Right atrium auricular region (tissue), 2 donors: ENCODE results near the gene FOXP1. TPM values are rescaled to one million over a fixed set of nuclear protein-coding genes. Genes with fewer than 3 reads are reported as not detected.

Experiments used
- DNase-seq: peaks from one replicate; pipeline ENCODE4 v3.0.0-alpha.2; 2019; ENCODE audit warnings: low spot score
- H3K27ac ChIP-seq, 2 donors: fragments of 200-600 bp; sonication (generic); 1 replicate in 1 of 2; 2 replicates in 1 of 2; pipeline ENCODE4 v1.5.1; 2016 to 2019
- H3K27me3 ChIP-seq, 2 donors: fragments of 200-600 bp; sonication (generic); one replicate each; pipeline versions ENCODE4 v1.5.1 to v1.6.0; 2017 to 2019
- H3K36me3 ChIP-seq: fragments of 200-600 bp; sonication (generic); one replicate; pipeline ENCODE4 v1.5.1; 2016
- H3K4me1 ChIP-seq, 2 donors: fragments of 200-600 bp; sonication (generic); one replicate each; pipeline versions ENCODE4 v1.5.1 to v1.6.0; 2017 to 2019
- H3K4me3 ChIP-seq, 2 donors: fragments of 200-600 bp; sonication (generic); 1 replicate in 1 of 2; 2 replicates in 1 of 2; pipeline ENCODE4 v1.5.1; 2017 to 2019; ENCODE audit warnings: mild to moderate bottlenecking in 1 of 2, moderate library complexity in 1 of 2
- H3K9me3 ChIP-seq, 2 donors: fragments of 200-600 bp; sonication (generic); one replicate each; pipeline ENCODE4 v1.5.1; 2019
- CTCF ChIP-seq, 2 donors: fragments of 200-600 bp; sonication (generic); IDR thresholded peaks; one replicate each; pipeline ENCODE4 v1.5.1; 2019; ENCODE audit warnings: antibody characterized with exemption in 2 of 2
- total RNA-seq, 2 donors: library from RNA; depleted of rRNA; stranded (reverse); fragments of >200 nt; gene quantifications; one replicate each; pipeline ENCODE4 v1.1.0, GENCODE V29; 2016

Gene FOXP1
- total RNA-seq, 2 donors from 2014 or later: 39.2 to 59.0 TPM

DNA sequence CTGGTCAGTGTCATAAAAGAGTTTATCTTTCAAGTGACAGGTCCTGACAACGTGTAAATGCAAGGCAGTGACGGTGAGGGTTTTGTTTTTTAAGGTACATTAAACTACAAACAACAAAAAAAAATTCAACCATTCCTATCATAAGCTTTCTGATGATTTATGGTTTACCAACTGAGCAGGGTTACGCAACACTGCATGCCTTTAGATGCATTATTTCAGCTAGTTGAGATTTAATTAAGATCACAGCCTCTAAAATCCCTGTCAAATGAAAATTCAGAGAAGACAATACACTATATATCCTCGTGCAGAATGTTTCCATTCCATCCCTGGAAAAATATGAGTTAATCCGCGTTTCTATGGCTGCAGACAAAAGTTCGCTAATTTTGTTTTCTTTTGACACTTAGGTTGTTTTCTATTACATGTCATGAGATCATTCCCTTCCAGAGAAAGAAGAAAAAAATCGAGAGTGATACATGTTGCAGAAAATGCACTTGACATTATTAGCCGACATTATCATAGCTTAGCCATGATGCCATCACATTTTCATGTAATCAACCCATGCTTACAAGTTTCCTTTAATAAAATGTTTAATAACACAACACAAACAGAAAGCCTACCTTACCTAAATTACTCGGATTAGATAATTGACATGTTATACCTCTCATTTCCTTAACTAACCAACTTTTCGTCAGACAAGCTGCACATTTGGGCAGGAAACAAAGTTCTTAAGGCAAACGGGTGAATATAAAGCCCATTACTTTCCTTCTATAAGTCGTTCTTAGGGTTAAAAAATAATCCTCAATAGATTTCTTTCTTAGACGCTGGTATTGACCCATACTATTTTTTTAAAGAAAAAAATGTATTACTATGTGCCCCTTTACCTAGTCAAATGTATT, 521.2 kb downstream of the FOXP1 start:
- DNase-seq: no peak
- H3K27me3 ChIP-seq: no peaks in the 10 kb centered on the region
- TF ChIP-seq CTCF (IDR thresholded peaks at IDR 0.05): no peak
- peak overlapping the region; percentile 94 to 96 for H3K27ac ChIP-seq
- H3K36me3 ChIP-seq: no peaks in the 10 kb centered on the region
- H3K4me1 ChIP-seq: peaks cover 0 to 73% of the 10 kb centered on the region in 2 donors
- H3K4me3 ChIP-seq: peak overlapping the region; percentile 59 to 70
- no peaks in the 10 kb centered on the region for H3K9me3 ChIP-seq

DNA sequence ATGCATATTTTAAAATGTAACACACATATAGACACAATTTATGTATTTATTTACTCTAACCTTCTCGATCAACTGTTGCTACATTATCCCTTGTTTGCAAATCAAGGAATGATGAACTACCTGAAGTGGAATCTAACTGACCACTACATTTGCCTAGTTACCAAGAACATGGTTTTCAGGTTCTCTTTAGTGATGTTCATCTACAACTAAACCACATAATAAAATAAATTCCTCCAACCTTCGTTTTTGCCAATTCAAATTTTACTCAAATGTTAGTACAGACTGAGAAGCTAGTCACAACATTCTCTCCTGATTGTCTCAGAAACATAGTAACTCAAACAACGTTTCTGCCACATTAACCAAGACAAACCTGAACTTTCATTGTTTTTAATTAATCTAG, 521.9 kb downstream of the FOXP1 start:
- Histone ChIP-seq H3K27ac (peak overlapping the region; percentile 94 to 96), H3K4me3 (peak overlapping the region in 1 of 2 donors; percentile 70), H3K4me1 (peaks cover 0 to 70% of the 10 kb centered on the region in 2 donors), H3K36me3 (no peaks in the 10 kb centered on the region), H3K9me3 (no peaks in the 10 kb centered on the region), H3K27me3 (no peaks in the 10 kb centered on the region)
- DNase-seq: no peak
- no peak for TF ChIP-seq CTCF (IDR thresholded peaks at IDR 0.05)

GRCh38 chr3:71061037-71061436, 522.5 kb downstream of the FOXP1 start:
- no peak for DNase-seq
- no peaks in the 10 kb centered on the region for H3K9me3 ChIP-seq
- peaks cover 0 to 70% of the 10 kb centered on the region in 2 donors for H3K4me1 ChIP-seq
- H3K27ac ChIP-seq: peak overlapping the region; percentile 50 to 96
- H3K4me3 ChIP-seq: peak overlapping the region in 1 of 2 donors; percentile 8
- no peaks in the 10 kb centered on the region for H3K36me3 ChIP-seq
- TF ChIP-seq CTCF (IDR thresholded peaks at IDR 0.05): no peak
- H3K27me3 ChIP-seq: no peaks in the 10 kb centered on the region

- TF ChIP-seq CTCF (IDR thresholded peaks at IDR 0.05): no peak
- DNase-seq: no peak
- Histone ChIP-seq H3K36me3 (no peaks in the 10 kb centered on the region), H3K4me3 (peak overlapping the region in 1 of 2 donors; percentile 8), H3K4me1 (peaks cover 0 to 71% of the 10 kb centered on the region in 2 donors), H3K9me3 (no peaks in the 10 kb centered on the region), H3K27me3 (no peaks in the 10 kb centered on the region), H3K27ac (peak overlapping the region; percentile 50 to 96)
These were observed 523.0 kb downstream of the FOXP1 start for GRCh38 chr3:71060536-71060935.

- no peak overlapping the region for H3K4me3 ChIP-seq
- no peaks in the 10 kb centered on the region for H3K9me3 ChIP-seq
- peak overlapping the region; percentile 28 to 44 for H3K27ac ChIP-seq
- H3K36me3 ChIP-seq: no peaks in the 10 kb centered on the region
- DNase-seq: no peak
- TF ChIP-seq CTCF (IDR thresholded peaks at IDR 0.05): no peak
- H3K27me3 ChIP-seq: no peaks in the 10 kb centered on the region
- H3K4me1 ChIP-seq: peaks cover 0 to 92% of the 10 kb centered on the region in 2 donors
These were observed 526.0 kb downstream of the FOXP1 start for GRCh38 chr3:71057526-71057894.
